GM19023 (cell line): ENCODE results near the gene MICAL2.
A peak's percentile ranks its signal among the peaks of the same experiment; 100 is the strongest.

Experiments
- ATAC-seq: cut with Tn5 transposase; IDR thresholded peaks from one replicate; pipeline ENCODE4 v1.9.1; 2021; ENCODE audit warnings: mild to moderate bottlenecking, moderate library complexity; ENCODE audit not compliant: unreplicated experiment

Gene MICAL2

GRCh38 chr11:12094872-12095800, 15.3 kb upstream of the MICAL2 start:
- no peak for ATAC-seq

GRCh38 chr11:12097219-12097618, 13.2 kb upstream of the MICAL2 start:
- no peak for ATAC-seq

- ATAC-seq = no peak
Observed at GRCh38 chr11:12098601-12099000, 11.8 kb upstream of the MICAL2 start.

- ATAC-seq = no peak
Observed at GRCh38 chr11:12099132-12099873, 11.1 kb upstream of the MICAL2 start.

GRCh38 chr11:12100429-12100828, 10.0 kb upstream of the MICAL2 start:
- ATAC-seq = no peak

GRCh38 chr11:12100841-12101242, 9.5 kb upstream of the MICAL2 start:
- ATAC-seq = no peak

GRCh38 chr11:12101318-12101717, 9.1 kb upstream of the MICAL2 start:
- ATAC-seq = no peak

- ATAC-seq = no peak
Observed at GRCh38 chr11:12102588-12103410, 7.6 kb upstream of the MICAL2 start.

- no peak for ATAC-seq
Observed at GRCh38 chr11:12103411-12104225, 6.8 kb upstream of the MICAL2 start.

GRCh38 chr11:12105471-12105870, 4.9 kb upstream of the MICAL2 start:
- ATAC-seq = no peak

- no peak for ATAC-seq
Observed at GRCh38 chr11:12106101-12106500, 4.3 kb upstream of the MICAL2 start.

- ATAC-seq = no peak
Observed at GRCh38 chr11:12106501-12106900, 3.9 kb upstream of the MICAL2 start.

GRCh38 chr11:12108875-12109453, 1.4 kb upstream of the MICAL2 start:
- no peak for ATAC-seq

- no peak for ATAC-seq
Observed at GRCh38 chr11:12109591-12110196, 696 bp upstream of the MICAL2 start.

GRCh38 chr11:12110714-12111548, 541 bp downstream of the MICAL2 start:
- peak; percentile 28 for ATAC-seq

GRCh38 chr11:12111549-12112520, 1.4 kb downstream of the MICAL2 start:
- no peak for ATAC-seq

- no peak for ATAC-seq
Observed at GRCh38 chr11:12112750-12113149, 2.4 kb downstream of the MICAL2 start.
